ENCODE data around the gene NRF1.
"Not testable (repeated sequence)": the region's sequence is repeated elsewhere in the genome, so short reads cannot be mapped to it uniquely, and the experiment has no call there.

- not testable (repeated sequence) for TF ChIP-seq CTCF (conservative IDR thresholded peaks at IDR 0.05); ZFX (IDR thresholded peaks at IDR 0.05)
Observed at GRCh38 chr7:129674475-129674874, 63.0 kb downstream of the NRF1 start.
